GM19324 (cell line): ENCODE results near the gene ZFAND3.

Source experiments
- ATAC-seq: cut with Tn5 transposase; IDR thresholded peaks from one replicate; pipeline ENCODE4 v1.9.1; 2021; ENCODE audit warnings: mild to moderate bottlenecking, moderate library complexity; ENCODE audit not compliant: unreplicated experiment, low FRiP score

The ZFAND3 gene

GRCh38 chr6:37819177-37819801 lies at the start of gene ZFAND3:
TSS of gene ZFAND3 (plus strand) at chr6:37819727. CDS start at chr6:37819946, 219 bp downstream.
- ATAC-seq: peak; percentile 89

- no peak for ATAC-seq
Measured at GRCh38 chr6:37774028-37774680, 45.4 kb upstream of the ZFAND3 start.

- no peak for ATAC-seq
Measured at GRCh38 chr6:37776566-37776965, 43.0 kb upstream of the ZFAND3 start.

- ATAC-seq: no peak
Measured at GRCh38 chr6:37777272-37777834, 42.2 kb upstream of the ZFAND3 start.

- no peak for ATAC-seq
Measured at GRCh38 chr6:37779111-37779800, 40.3 kb upstream of the ZFAND3 start.

- ATAC-seq: no peak
Measured at GRCh38 chr6:37779902-37780628, 39.5 kb upstream of the ZFAND3 start.

- ATAC-seq: no peak
Measured at GRCh38 chr6:37781788-37782187, 37.7 kb upstream of the ZFAND3 start.

- ATAC-seq: no peak
Measured at GRCh38 chr6:37783025-37783855, 36.3 kb upstream of the ZFAND3 start.

- no peak for ATAC-seq
Measured at GRCh38 chr6:37783856-37784584, 35.5 kb upstream of the ZFAND3 start.

GRCh38 chr6:37784585-37784967 lies 35.0 kb upstream of the ZFAND3 start:
- ATAC-seq: no peak

GRCh38 chr6:37785002-37785662 lies 34.4 kb upstream of the ZFAND3 start:
- no peak for ATAC-seq

- no peak for ATAC-seq
Measured at GRCh38 chr6:37785663-37786270, 33.8 kb upstream of the ZFAND3 start.

- ATAC-seq: no peak
Measured at GRCh38 chr6:37787216-37787615, 32.3 kb upstream of the ZFAND3 start.

- no peak for ATAC-seq
Measured at GRCh38 chr6:37788259-37788658, 31.3 kb upstream of the ZFAND3 start.

- no peak for ATAC-seq
Measured at GRCh38 chr6:37791156-37791919, 28.2 kb upstream of the ZFAND3 start.

- no peak for ATAC-seq
Measured at GRCh38 chr6:37792457-37793033, 27.0 kb upstream of the ZFAND3 start.

- ATAC-seq: no peak
Measured at GRCh38 chr6:37793067-37793466, 26.5 kb upstream of the ZFAND3 start.
